ENCODE data around the gene NEK11.
A peak's percentile ranks its signal among the peaks of the same experiment; 100 is the strongest.
"Not testable (repeated sequence)": the region's sequence is repeated elsewhere in the genome, so short reads cannot be mapped to it uniquely, and the experiment has no call there.

The NEK11 gene

GRCh38 chr3:131042271-131042985, 15.8 kb downstream of the NEK11 start:
- DNase-seq (ENCODE audit: low read depth): not testable (repeated sequence)

- no peak for DNase-seq (ENCODE audit: low read depth)
These were observed 20.9 kb downstream of the NEK11 start for GRCh38 chr3:131047582-131047981.

- no peak for DNase-seq (ENCODE audit: low read depth)
These were observed 21.4 kb downstream of the NEK11 start for GRCh38 chr3:131048030-131048429.

DNA sequence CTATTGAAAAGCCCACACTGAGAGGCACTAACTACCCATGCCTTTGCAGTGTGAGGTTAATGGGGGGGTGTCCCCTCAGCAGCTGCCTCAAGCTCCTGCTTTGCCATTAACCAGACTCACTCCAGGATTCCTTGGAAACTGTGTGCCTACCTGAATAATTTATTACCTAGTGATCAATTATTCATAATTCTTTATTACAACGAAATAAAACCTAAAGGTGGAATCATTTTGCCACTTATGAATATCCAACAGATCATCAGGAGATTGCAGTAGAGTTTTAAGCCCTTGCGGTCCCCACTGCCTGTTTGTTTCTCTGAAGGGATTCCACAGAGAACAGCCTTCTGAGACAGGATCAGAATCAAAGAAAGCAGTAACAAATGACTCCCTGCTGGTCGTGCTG, 23.3 kb downstream of the NEK11 start:
- no peak for DNase-seq (ENCODE audit: low read depth)

- DNase-seq (ENCODE audit: low read depth): no peak
These were observed 26.6 kb downstream of the NEK11 start for GRCh38 chr3:131053043-131053859.

DNA sequence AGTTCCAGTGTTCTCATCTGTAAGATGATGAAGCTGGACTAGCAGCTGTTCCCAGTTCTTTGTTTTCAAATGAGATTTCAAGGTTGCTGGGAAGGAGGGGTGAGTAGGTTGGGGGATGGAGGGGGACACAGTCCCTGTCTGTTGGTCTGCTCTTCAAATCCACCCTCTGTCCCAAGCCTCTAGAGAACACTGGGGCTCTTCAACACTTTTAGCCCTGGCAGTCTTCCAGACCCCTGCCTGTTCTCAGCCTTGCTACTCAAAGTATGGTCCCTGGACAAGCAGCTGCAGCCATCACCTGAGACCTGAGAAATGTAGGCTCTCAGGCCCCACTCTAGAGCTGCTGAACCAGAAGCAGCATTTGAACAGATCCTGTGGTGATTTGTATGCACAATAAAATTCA, 41.3 kb downstream of the NEK11 start:
- DNase-seq (ENCODE audit: low read depth): no peak

DNA sequence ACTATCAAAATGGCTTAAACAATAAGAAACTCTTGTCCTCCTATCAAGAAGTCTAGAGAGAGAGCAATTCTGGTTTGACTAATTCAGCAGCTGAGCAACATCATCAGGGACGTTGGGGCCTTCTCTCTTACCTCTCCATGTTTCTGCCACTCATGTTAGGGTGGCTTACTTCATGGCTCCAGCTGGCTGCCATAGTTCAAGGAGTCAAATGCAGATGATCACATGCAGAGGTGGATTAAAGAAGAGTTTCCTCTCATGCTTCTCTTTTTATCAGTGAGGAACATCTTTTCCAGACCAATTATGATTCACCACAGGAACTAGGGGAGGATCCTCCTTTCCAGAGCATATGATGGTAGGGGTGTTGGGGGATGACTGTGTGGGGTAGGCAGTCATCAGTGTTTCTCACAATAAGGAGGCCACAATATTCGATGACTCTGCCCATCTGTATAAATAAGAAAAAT, 45.5 kb downstream of the NEK11 start:
- peak; percentile 12 for DNase-seq (ENCODE audit: low read depth)

DNA sequence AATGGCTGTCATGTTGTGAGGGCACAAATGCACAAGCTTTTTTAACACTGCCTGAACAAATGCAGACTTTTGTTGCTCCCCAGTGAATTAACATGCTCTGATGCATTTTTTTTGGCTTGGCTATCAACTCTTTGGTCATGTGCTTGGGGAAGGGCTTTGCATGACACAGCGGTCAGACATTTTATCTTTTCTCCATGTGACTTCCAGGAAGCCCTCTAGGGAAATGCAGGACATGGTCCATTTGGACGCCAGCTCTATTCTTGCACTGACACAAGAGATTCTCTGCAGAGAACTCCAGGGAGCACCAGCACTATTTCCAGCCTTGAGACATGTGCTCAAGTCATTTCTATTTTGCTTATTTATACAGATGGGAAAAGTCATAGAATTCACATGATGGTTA, 46.2 kb downstream of the NEK11 start:
- peak; percentile 35 for DNase-seq (ENCODE audit: low read depth)

DNA sequence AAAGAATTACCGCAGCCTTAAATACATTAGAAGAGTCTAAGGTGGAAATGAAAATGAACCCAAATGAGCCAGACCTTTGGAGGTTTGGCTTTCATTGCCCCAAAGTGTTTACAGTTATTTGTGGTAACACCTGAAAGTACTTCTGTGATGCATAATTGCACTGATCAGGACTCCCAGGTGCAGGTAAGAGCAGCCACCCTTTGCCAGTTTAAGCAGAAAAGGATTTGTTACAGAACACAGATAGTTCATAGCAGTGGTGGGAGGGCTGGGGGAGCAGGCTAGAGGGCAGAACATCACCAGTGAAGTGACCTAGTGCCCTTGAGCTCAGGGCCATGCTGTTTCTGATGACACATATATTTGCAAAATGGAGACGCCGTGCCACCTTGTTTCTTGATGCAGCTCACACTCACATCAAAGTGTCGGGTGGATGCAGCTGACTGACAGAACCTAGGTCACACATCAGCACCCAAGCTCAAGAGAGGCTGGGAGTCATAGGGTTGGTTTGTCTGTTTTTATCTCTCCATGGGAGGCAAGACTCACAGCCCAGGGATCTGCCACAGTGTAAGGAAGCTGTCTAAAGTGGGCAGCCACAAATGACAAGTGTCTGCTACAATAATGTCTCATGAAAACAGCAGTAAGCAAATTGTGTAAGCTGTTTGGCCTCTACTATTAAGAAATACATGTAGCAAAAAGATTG, 49.1 kb downstream of the NEK11 start:
- DNase-seq (ENCODE audit: low read depth): no peak

GRCh38 chr3:131077904-131078303, 51.2 kb downstream of the NEK11 start:
- DNase-seq (ENCODE audit: low read depth): no peak

- DNase-seq (ENCODE audit: low read depth): no peak
These were observed 52.4 kb downstream of the NEK11 start for GRCh38 chr3:131079086-131079485.

GRCh38 chr3:131081224-131081623, 54.5 kb downstream of the NEK11 start:
- DNase-seq (ENCODE audit: low read depth): no peak

DNA sequence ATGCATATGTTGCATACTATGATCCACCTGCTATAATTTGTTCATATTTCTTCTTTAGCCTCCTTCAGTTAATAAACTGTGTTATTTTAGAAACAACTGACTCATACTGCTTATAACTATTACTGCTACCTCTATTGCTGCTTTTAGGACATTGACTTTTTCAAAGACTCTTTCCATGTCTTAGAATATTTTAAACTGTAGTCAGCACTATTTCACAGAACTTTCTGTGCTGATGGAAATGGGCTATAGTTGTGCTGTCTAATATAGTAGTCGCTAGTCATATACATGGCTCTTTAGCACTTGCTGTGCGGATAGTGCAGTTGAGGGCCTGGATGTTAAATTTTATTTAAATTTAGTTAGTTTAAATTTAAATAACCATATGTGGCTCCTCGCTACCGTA, 55.6 kb downstream of the NEK11 start:
- DNase-seq (ENCODE audit: low read depth): no peak

GRCh38 chr3:131082871-131083863, 56.5 kb downstream of the NEK11 start:
- no peak for DNase-seq (ENCODE audit: low read depth)

- DNase-seq (ENCODE audit: low read depth): no peak
These were observed 65.1 kb downstream of the NEK11 start for GRCh38 chr3:131091768-131092167.

DNA sequence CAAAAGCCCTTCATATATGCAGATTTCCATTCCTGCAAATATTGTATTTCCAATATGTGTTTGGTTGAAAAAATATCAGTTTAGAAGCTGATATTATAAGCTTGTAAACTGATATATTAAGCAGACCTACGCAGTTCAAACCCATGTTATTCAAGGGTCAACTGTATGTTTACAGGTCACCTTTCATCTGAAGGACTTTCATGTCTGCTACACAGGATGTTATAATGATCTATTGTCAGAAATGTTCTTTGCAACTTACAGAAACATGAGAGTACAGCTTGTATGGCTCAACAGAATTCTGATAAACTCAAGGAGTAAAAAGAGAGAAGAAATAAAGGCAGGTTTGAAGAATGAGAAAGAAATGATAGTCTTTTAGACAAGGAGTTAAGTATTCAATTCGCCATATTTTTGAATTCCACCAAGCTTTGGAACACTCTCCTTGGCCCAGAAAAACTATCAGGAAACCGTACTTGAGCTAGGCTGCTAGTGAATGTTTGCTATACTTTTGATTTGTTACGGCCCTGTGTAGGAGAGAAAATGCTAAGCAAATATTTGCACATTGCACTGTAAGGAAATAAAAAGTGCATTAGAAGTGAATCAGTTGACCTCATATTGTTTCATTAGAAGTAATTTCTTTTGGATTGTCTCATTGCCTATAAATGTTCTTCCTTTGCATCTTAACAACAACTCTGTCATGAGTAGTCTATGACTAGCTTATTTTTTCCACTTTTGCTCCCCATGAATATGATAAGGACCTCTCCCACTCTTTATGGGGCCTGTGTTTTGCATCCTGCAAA, 81.2 kb downstream of the NEK11 start:
- DNase-seq (ENCODE audit: low read depth): no peak

GRCh38 chr3:131109156-131109555, 82.5 kb downstream of the NEK11 start:
- no peak for DNase-seq (ENCODE audit: low read depth)

DNA sequence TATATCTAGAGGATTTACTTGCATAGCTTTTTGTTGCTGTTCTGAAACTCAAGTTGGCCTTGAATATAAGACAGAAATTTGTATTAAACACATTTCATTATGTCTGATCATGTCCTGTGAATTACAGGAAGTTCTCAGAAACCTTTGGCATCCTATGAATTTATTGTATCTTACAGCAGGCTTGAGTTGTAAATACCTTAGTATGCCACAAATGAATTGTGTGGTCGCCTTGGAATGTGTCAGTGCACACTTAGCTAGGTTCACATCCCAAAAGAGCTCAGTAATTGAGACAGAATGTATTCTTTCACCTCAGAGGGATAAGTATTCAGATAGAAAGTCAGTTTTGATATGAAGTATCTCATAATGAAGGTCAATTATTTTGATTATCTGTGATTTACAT, 83.4 kb downstream of the NEK11 start:
- peak; percentile 63 for DNase-seq (ENCODE audit: low read depth)

DNA sequence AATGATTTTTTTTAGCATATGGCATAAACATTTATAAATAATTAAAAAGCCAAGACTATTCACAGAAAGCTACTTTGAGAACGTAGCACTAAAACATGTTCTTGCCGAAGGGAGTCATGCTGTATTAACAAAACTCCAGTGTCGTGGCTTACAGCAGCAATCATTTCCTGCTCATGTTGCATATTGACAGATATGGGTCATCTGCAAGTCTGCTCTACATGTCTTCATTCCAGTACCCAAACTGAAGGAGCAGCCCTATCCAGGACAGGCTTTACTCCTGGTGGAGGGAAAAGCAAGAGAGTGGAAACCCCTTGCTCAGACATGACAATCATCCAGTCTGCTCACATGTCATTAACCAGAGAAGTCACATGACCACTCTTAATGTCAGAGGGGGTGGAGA, 87.6 kb downstream of the NEK11 start:
- no peak for DNase-seq (ENCODE audit: low read depth)

DNA sequence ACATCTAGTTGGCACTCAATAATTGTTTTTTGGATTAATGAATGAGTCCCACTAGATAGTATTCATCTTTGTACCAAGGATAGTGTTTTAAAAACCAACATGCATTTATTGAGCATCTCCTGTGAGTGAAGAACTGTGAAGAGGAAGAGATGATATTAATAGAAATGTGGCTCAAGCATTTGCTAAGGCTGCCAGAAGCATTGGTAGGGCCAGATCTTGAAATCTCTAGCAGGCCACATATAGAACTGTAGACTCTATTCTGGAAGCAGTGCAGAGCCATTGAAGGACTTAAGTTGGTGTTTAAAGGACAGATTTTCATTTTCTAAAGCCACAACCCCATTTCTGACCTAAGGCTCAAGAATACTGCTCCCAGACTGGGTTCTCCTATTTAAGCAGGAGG, 99.0 kb downstream of the NEK11 start:
- no peak for DNase-seq (ENCODE audit: low read depth)

DNA sequence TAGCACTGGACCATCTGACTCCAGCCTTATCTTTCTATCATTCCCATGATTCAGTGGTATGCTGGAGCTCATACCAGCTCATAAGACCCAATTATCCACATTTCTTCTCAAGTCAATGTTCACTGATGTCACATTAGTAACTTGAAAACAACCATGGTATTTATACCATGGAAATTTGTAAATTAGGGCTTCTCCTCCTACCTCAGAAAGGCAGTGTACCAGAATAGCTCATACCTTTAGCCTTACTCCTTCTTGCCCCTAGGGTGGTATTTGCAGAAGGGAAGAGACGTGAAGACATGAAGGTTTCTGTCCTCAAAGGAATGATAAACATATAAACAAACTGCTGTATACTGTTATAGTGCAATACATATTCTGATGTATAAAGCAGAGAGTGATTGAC, 114.2 kb downstream of the NEK11 start:
- no peak for DNase-seq (ENCODE audit: low read depth)
